ENCODE results near the gene AAK1.

The AAK1 gene

DNA sequence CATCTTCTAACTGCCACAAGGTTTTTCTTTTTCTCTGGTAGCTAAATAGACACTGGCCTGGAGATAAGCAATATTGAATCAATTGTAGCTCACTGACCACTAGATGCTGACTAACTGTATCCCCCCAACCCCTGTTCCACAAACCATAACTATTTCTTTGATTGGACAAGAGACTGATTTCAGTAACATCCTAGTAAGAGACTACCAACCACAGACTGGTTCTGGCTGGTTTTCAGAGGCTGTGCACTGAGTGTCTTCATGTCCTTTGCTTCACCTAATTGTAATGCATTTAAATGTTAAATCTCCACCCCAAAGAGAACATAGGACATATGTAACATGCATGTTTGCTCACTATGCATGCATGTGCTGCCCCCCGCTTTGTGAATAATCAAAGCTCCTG lies 3.2 kb upstream of the AAK1 start:
- H3K27ac ChIP-seq: peak overlapping the region; percentile 99
- peak overlapping the region; percentile 98 for H3K4me3 ChIP-seq (ENCODE audit: low read depth, low read length)
- peaks cover 17% of the 10 kb centered on the region for H3K4me1 ChIP-seq
- H3K27me3 ChIP-seq (ENCODE audit: control insufficient read depth, insufficient read depth, low read length): no peaks in the 10 kb centered on the region
- H3K79me2 ChIP-seq: peaks cover 16% of the 10 kb centered on the region
- TF ChIP-seq, protein P1, sequence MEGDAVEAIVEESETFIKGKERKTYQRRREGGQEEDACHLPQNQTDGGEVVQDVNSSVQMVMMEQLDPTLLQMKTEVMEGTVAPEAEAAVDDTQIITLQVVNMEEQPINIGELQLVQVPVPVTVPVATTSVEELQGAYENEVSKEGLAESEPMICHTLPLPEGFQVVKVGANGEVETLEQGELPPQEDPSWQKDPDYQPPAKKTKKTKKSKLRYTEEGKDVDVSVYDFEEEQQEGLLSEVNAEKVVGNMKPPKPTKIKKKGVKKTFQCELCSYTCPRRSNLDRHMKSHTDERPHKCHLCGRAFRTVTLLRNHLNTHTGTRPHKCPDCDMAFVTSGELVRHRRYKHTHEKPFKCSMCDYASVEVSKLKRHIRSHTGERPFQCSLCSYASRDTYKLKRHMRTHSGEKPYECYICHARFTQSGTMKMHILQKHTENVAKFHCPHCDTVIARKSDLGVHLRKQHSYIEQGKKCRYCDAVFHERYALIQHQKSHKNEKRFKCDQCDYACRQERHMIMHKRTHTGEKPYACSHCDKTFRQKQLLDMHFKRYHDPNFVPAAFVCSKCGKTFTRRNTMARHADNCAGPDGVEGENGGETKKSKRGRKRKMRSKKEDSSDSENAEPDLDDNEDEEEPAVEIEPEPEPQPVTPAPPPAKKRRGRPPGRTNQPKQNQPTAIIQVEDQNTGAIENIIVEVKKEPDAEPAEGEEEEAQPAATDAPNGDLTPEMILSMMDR (IDR thresholded peaks at IDR 0.05): no peak
- H3K9ac ChIP-seq: no peak overlapping the region
- H3K9me3 ChIP-seq (ENCODE audit: control insufficient read depth, low read length): no peaks in the 10 kb centered on the region
- no peaks in the 10 kb centered on the region for H3K36me3 ChIP-seq (ENCODE audit: control insufficient read depth, insufficient read depth, low read length)
- peak overlapping the region; percentile 33 for H2AFZ ChIP-seq
- H3K4me2 ChIP-seq (ENCODE audit: low read length): peak overlapping the region; percentile 9

DNA sequence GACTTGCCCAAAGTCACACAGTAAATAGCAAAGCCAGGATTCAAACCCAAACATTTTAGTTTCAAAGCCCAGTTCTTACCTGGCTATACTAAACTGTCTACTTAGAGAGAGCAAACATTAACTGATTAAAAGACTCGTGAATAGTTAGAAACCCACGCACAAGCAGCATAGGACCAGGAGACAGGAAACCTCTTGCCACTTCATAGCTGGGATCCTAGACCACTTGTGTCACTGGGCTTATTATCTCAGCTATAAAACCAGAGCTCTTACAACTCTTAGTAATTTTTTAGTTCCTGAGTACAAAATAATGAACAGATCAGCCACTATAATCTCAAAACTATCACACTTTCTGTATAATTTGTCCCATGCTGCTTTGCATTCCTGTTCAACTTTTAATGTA lies 2.4 kb upstream of the AAK1 start:
- TF ChIP-seq, protein P1 (IDR thresholded peaks at IDR 0.05): no peak
- Histone ChIP-seq H3K27me3 (ENCODE audit: control insufficient read depth, insufficient read depth, low read length) (no peaks in the 10 kb centered on the region), H3K36me3 (ENCODE audit: control insufficient read depth, insufficient read depth, low read length) (no peaks in the 10 kb centered on the region), H3K9me3 (ENCODE audit: control insufficient read depth, low read length) (no peaks in the 10 kb centered on the region), H3K4me3 (ENCODE audit: low read depth, low read length) (peak overlapping the region; percentile 98), H2AFZ (no peak overlapping the region), H3K9ac (no peak overlapping the region), H3K4me1 (peaks cover 17% of the 10 kb centered on the region), H3K4me2 (ENCODE audit: low read length) (peak overlapping the region; percentile 85), H3K27ac (peak overlapping the region; percentile 99), H3K79me2 (peaks cover 24% of the 10 kb centered on the region)

DNA sequence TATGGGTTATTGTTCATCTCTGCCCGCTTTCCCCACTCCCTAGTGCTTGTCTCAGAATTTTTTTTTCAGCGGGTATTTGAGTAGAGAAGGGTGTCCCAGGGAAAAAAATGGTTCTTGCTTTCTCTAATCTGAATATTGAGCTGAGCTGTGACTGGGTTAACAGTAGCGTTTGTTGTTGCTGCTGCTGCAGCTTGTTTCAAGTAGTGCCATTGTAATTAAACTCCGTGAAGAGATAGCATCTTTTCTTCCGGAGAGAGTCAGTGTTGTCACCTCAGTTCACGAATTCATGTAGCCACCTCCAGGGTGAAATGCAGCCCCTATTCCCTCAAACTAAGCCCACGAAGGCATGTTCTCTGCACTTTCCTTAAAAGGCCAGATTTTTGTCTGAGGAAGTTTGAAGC lies 1.5 kb upstream of the AAK1 start:
- peaks cover 31% of the 10 kb centered on the region for H3K79me2 ChIP-seq
- H3K4me2 ChIP-seq (ENCODE audit: low read length): peak overlapping the region; percentile 85
- H3K9me3 ChIP-seq (ENCODE audit: control insufficient read depth, low read length): no peaks in the 10 kb centered on the region
- H3K27me3 ChIP-seq (ENCODE audit: control insufficient read depth, insufficient read depth, low read length): no peaks in the 10 kb centered on the region
- H3K36me3 ChIP-seq (ENCODE audit: control insufficient read depth, insufficient read depth, low read length): no peaks in the 10 kb centered on the region
- H2AFZ ChIP-seq: peak overlapping the region; percentile 14
- peaks cover 17% of the 10 kb centered on the region for H3K4me1 ChIP-seq
- TF ChIP-seq, protein P1 (IDR thresholded peaks at IDR 0.05): no peak
- H3K4me3 ChIP-seq (ENCODE audit: low read depth, low read length): peak overlapping the region; percentile 98
- peak overlapping the region; percentile 88 for H3K9ac ChIP-seq
- H3K27ac ChIP-seq: peak overlapping the region; percentile 99

DNA sequence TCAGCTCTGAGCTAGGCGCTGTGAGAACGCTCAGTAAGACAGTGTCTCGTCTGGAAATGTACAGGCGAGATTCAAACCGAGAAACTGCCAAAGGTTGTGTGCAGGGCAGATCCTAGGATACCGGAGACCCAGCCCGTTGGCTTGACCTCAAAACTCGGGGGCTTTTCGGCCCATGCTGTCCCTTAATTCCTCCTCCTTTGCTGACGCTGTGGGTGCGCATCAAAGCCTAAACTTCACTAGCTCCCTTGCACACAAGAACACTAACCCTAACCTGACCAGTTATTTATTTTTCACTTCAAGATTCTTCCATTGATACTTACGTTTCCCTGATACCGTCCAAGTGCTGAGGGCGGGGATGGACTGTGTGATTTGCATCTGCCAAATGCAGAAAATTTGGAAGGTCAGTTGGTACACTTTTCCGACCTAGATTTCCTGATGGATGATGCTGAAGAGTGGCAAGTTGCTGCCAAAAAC lies 1.0 kb upstream of the AAK1 start:
- peak overlapping the region; percentile 98 for H3K4me3 ChIP-seq (ENCODE audit: low read depth, low read length)
- H3K4me1 ChIP-seq: peaks cover 17% of the 10 kb centered on the region
- H3K27ac ChIP-seq: peak overlapping the region; percentile 99
- TF ChIP-seq, protein P1 (IDR thresholded peaks at IDR 0.05): no peak
- H3K36me3 ChIP-seq (ENCODE audit: control insufficient read depth, insufficient read depth, low read length): no peaks in the 10 kb centered on the region
- H3K4me2 ChIP-seq (ENCODE audit: low read length): peak overlapping the region; percentile 85
- H3K79me2 ChIP-seq: peaks cover 33% of the 10 kb centered on the region
- H2AFZ ChIP-seq: peak overlapping the region; percentile 84
- peak overlapping the region; percentile 88 for H3K9ac ChIP-seq
- no peaks in the 10 kb centered on the region for H3K27me3 ChIP-seq (ENCODE audit: control insufficient read depth, insufficient read depth, low read length)
- no peaks in the 10 kb centered on the region for H3K9me3 ChIP-seq (ENCODE audit: control insufficient read depth, low read length)

Measured in parathyroid adenoma (tissue), 2 donors.